Activated CD4-positive, alpha-beta T cell treated with anti-CD3 and anti-CD28 coated beads, Interleukin-2, amount 50 U/mL, for 1 hour (primary cell): ENCODE results near the gene PIP5K1C.

Source experiments
- DNase-seq: peaks from one replicate; pipeline ENCODE4 v3.0.0-alpha.2; 2020

The PIP5K1C gene

GRCh38 chr19:3693025-3693925 lies 7.0 kb downstream of the PIP5K1C start:
- DNase-seq: no peak

DNA sequence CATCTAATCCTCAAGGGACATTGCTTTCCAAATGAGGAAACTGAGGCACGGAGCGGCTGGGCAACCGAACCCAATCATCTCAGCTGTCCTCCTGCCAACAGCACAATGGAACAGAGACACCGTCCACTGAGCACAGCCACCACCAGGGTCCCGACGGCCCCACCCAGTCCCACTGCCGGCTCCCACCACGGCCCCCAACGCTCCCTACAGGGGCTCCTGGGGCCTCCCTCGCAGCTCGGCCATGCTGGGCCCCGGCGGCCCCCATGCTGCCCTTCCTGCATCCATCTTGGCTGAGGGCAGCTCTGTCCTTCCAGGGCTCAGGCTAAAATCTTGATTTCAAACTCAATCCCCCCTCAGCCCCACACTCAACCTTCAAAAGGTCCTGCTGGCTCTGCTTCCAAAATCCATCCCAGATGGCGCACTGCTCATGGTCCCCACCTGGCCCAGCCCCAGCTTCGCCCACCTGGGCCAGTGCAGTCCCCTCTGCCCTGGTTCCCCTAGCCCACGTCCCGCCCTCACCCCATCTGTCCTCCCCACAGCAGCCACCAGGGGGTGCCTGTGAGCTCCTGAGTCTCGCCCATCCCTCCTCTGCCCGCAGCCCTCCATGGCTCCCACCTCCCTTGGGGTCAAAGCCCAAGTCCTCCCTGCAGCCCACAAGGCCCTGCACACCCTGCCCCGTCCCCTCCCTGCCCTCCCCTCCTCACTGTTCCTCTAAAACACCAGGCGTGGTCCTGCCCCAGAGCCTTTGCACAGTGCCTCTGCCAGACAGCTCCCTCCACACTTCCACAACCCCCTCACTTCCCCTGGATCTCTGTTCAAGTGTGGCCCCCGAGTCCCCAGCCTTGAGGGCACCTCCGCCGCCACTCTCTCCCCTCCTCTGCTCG lies 7.9 kb downstream of the PIP5K1C start:
- peak; percentile 63 for DNase-seq

DNA sequence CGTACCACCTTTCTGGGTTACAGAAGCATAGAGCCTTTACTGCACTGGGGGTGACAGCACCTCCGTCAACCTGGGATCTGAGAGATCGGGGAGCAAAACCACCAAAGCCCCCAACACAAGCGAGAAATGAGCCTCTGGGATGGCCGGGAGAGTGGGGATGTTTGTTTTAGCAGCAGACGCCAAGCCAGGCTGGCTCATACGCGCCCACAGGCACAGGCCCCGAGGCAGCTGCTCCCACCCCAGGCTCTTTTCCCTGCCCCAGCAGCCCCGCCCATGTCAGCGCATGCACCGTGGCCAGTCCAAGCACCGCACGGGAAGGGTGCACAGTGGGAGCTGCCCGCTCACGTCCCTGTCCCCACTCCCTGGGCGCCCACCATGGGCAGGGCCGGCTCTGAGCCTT lies 8.5 kb downstream of the PIP5K1C start:
- DNase-seq: no peak

DNA sequence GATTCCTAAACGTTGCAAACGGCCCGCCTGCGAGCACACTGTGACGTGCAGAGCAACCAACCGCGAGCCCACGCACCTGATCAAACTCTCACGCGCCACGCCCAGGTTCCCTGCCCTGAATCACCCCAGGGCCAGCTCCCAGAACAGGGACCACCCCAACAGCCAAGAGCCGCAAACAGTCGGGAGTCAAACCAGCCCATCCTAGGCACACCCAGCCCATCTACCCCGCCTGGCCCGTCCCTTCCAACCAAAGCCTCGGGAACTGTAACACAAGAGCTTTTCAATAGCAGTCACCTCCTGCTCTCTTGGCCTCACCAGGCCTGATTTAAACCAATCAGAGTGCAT lies 8.9 kb downstream of the PIP5K1C start:
- no peak for DNase-seq

DNA sequence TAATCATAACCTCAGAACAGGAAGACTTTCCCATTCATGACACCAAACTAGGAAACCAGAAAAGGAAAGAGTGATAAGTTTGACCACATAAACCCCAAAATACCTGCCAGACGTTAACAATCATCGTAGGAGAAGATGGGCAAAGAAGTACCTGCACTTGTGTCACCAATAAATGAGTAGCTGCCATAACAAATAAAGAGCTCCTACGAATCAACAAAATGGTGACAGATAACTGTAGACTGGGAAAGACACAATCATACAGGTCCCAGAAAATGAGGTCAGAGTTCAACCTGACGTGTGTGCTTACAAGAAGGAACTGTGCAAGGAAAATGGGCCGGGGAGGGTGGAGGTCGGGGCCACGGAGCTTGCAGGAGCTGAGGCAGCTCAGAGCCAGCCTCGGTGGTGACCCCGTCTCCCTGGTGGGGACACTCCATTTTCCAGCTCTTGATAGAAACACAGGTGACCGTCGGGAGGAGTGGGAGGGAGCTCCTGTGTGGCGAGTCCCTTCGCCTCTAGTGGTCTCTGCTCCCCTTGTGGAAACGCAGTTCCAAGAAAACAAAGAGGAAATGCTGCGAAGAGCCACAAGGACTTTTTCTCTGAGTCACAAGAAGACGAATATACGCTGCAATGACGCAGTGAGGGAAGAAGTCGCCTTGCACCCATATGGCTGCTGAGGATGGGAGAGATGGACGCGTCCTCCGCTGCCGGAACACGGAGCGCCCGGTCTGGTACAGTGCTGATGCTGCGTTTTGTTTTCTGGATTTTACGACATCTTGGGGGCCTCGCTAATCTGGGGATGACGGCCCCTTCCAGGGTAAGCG lies 9.5 kb downstream of the PIP5K1C start:
- no peak for DNase-seq

DNA sequence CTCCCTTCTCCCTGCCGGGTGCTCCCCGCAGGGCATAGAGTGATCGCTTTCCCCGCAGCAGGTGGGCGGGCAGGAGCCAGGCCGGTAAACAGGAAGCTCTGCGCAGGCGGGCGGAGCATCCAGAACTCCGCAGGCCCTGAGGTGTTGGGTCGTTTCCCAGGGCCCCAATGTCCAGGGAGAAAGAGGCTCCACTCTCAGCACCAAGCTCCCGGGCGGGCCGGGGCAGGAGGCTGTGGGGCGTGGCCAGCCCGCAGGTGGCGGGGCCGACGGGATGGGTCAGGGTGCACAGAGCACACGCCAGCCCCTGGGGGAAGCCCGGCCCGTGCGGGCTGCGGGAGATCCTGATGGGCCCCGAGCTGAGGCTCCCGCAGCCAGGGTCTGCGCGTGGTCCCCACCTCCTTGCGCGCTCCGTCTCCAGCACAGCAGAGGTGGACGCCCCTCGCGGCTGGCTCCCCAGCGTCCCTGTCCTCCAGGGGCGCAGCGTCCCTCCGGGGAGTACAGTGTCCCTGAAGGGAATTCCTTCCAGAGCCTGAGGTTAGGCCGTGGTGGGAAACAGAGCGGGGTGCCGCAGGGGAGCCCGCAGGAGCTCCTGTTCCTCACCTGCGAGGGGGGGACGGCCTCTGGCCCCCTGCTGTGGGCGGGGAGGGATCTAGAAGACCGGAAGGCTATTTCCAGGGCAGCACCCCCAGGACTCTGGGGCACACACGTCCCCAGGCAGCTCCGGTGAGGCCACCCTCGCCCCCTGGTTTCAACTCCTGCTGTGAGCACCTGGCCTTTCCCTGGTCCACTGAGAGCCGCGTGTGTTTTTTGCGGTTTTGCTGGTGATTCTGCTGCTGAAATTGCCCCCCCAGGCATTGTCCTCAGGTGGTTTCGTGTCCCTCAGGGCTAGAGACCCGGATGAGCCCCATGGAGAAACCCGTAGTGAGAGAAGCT lies 12.2 kb downstream of the PIP5K1C start:
- DNase-seq: peak; percentile 30

- DNase-seq: no peak
These were observed 12.9 kb downstream of the PIP5K1C start for GRCh38 chr19:3687393-3687773.

- no peak for DNase-seq
These were observed 15.4 kb downstream of the PIP5K1C start for GRCh38 chr19:3684817-3685410.

DNA sequence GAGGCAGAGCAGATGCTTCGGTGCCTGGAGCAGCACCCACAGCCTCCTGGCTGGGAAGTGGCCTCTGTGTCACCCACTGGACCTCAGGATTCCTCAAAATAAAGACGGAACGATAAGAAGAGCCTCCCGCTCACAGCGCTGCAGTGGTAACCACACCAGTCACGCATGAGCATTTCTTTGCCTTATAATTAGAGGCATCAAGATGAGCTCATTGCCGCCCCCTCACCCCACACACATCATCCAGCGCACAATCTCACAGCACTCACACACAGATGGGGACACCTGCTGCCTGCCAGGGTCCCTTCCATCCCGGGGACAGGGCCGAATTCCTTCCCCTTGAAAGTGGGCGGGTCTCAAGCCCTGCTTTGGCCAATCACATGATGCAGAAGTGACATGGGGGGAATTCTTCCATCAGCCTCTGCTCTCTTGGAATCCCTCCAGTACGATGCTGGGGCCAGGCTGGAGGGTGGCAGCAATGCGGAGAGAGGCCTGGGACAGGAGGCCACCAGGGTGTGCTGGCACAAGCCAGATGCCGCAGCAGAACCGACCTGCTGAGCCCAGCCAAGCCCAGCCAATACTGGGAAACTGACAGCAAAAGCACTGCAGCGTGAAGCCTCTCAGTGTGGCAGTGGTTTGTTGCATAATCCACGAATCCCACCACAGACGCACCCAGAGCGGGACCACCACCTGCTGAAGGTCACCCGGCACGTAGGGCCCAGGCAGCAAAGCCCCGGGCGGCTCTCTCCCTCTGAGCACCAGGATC lies 16.0 kb downstream of the PIP5K1C start:
- no peak for DNase-seq

GRCh38 chr19:3683405-3684053 lies 16.7 kb downstream of the PIP5K1C start:
- no peak for DNase-seq

- DNase-seq: no peak
These were observed 17.4 kb downstream of the PIP5K1C start for GRCh38 chr19:3682741-3683404.

- no peak for DNase-seq
These were observed 18.0 kb downstream of the PIP5K1C start for GRCh38 chr19:3682286-3682685.

- no peak for DNase-seq
These were observed 19.3 kb downstream of the PIP5K1C start for GRCh38 chr19:3680939-3681338.

GRCh38 chr19:3679581-3679980 lies 20.7 kb downstream of the PIP5K1C start:
- DNase-seq: no peak

DNA sequence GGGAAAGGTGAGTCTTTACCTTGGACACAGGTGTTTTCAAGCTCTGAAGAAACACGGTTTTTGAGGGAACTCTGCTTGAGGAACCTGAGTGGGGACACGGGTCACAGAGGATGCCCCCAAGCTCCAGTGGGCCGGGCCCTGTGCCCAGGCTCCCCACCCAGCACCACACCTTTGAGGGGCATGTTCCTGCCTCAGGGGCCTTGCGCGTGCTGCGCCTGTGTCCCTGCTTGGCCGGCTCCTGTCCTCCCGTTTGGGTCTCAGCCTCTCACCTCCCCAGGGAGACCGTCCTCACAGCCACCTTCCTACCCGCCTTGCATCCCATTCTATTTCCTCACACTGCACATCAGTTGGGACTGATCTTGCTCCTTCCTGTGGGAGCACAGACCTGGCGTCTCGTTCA lies 21.1 kb downstream of the PIP5K1C start:
- DNase-seq: no peak

DNA sequence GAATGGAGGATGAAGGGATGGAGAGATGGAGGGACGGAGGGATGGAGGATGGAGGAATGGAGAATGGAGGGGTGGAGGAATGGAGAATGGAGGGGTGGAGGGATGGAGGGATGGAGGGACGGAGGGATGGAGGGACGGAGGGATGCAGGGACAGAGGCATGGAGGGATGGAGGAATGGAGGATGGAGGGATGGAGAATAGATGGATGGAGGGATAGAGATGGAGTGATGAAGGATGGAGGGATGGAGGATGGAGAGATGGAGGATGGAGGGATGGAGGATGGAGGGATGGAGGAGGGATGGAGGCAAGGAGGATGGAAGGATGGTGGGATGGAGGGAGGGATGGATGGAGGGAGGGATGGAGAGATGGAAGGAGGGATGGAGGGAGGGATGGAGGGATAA lies 22.1 kb downstream of the PIP5K1C start:
- DNase-seq: no peak

- DNase-seq: no peak
These were observed 25.3 kb downstream of the PIP5K1C start for GRCh38 chr19:3674784-3675543.

GRCh38 chr19:3673506-3674439 lies 26.5 kb downstream of the PIP5K1C start:
- DNase-seq: no peak
